GM18868 (cell line): Measurements from ENCODE around the gene ZNF235.
"Not testable (repeated sequence)": the region's sequence is repeated elsewhere in the genome, so short reads cannot be mapped to it uniquely, and the experiment has no call there.

Experiments used
- ATAC-seq: cut with Tn5 transposase; IDR thresholded peaks from one replicate; pipeline ENCODE4 v1.9.1; 2021; ENCODE audit warnings: mild to moderate bottlenecking, moderate library complexity; ENCODE audit not compliant: unreplicated experiment

ZNF235 gene

GRCh38 chr19:44258136-44258535, 46.7 kb downstream of the ZNF235 start:
- ATAC-seq: no peak

- ATAC-seq: no peak
Observed at GRCh38 chr19:44255705-44256411, 49.0 kb downstream of the ZNF235 start.

GRCh38 chr19:44254496-44254895, 50.3 kb downstream of the ZNF235 start:
- ATAC-seq: no peak

- ATAC-seq: not testable (repeated sequence)
Observed at GRCh38 chr19:44253392-44253791, 51.4 kb downstream of the ZNF235 start.

GRCh38 chr19:44252332-44252731, 52.5 kb downstream of the ZNF235 start:
- not testable (repeated sequence) for ATAC-seq

GRCh38 chr19:44236384-44236783, 68.4 kb downstream of the ZNF235 start:
- no peak for ATAC-seq
